ENCODE measurements around the gene SNRPD1. TPM values are rescaled to one million over a fixed set of nuclear protein-coding genes. Genes with fewer than 3 reads are reported as not detected.

SNRPD1 gene
- total and polyA plus RNA-seq, 2 of the 8 experiments (the other 6 are each of a cell fraction or from before 2014, with no cell fraction given) = 59.6 to 180 TPM

DNA sequence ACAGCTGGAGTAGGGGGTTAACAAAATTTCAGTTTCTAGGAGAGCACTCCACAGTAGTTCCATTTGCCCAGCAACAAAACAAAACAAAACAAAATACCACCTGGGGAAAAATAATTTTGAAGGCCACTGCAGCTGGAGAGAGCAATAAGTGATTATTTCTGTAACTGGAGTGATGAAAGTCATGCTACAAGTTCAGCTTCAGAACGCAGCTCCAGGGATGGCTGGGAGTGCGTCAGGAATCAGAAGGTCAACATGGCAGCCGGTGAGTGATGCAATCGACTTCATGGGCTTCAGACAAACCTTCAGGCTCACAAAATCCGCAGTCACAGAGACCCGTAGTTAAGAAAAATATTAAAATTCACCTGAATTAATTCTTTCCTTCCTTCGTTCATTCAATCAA lies 51.5 kb downstream of the SNRPD1 start:
- no peak overlapping the region for H2BK5ac ChIP-seq (ENCODE audit: low read depth, low read length)
- 92 to 100% methylated on average over 1 to 7 of the region's 7 CpGs for WGBS, 2 experiments (ENCODE audit: extremely low coverage in 1 of 2, insufficient coverage in 1 of 2, insufficient read length in 1 of 2, insufficient replicate concordance in 2 of 2, low coverage in 1 of 2, low lambda C conversion rate in 2 of 2, missing lambda C conversion rate in 1 of 2)
- H3K23ac ChIP-seq (ENCODE audit: insufficient read length) = no peak overlapping the region
- H3K79me2 ChIP-seq (ENCODE audit: control insufficient read depth in 1 of 2, insufficient read depth in 2 of 2, low read length in 2 of 2) = no peaks in the 10 kb centered on the region
- H3K79me1 ChIP-seq (ENCODE audit: low read depth, low read length) = no peaks in the 10 kb centered on the region
- CTCF ChIA-PET (ENCODE audit: partially characterized antibody) = interaction anchor here (0.9 to 1.5 kb wide), 2 partner anchors 12 to 51 kb away, joined by 3 to 4 read pairs; partner anchors contain the start of gene SNRPD1
- no peak overlapping the region for H3K9ac ChIP-seq (replicated peaks in 1 of 4; ENCODE audit: extremely low read depth in 1 of 4, low read depth in 3 of 4, low read length in 3 of 4)
- H3K14ac ChIP-seq (ENCODE audit: insufficient read length) = no peak overlapping the region
- 0 out of 8 replicates have a peak, but pooled peaks cover 0 to 3% (median 0%) of the 10 kb centered on the region in 4 experiments for H3K36me3 ChIP-seq (ENCODE audit: control insufficient read depth in 2 of 4, insufficient read depth in 4 of 4, low read length in 3 of 4)
- no peak overlapping the region for H2BK12ac ChIP-seq (ENCODE audit: low read depth, low read length)
- H3K27me3 ChIP-seq (replicated peaks in 1 of 4; ENCODE audit: control insufficient read depth in 3 of 4, extremely low read depth in 1 of 4, insufficient read depth in 3 of 4, low read length in 3 of 4) = no peaks in the 10 kb centered on the region
- H4K5ac ChIP-seq (ENCODE audit: insufficient read length, low read depth, low read length) = no peak overlapping the region
- no peak overlapping the region for H3K4me2 ChIP-seq (ENCODE audit: insufficient read depth in 1 of 2, low read depth in 2 of 2, low read length in 2 of 2)
- no peak overlapping the region for H2BK20ac ChIP-seq (ENCODE audit: low read length)
- TF ChIP-seq POU5F1 (IDR thresholded peaks at IDR 0.05; ENCODE audit: low read depth, low read length) (no peak), KDM4A (IDR thresholded peaks at IDR 0.05; ENCODE audit: low read depth, low read length, severe bottlenecking) (no peak), NRF1 (IDR thresholded peaks at IDR 0.05; ENCODE audit: low read depth, low read length) (no peak), ATF3 (IDR thresholded peaks at IDR 0.05; ENCODE audit: insufficient read depth, low read depth, low read length) (0 out of 2 replicates have a peak, but pooled peaks have one; percentile 17), TAF7 (optimal IDR thresholded peaks at IDR 0.05; ENCODE audit: borderline replicate concordance, low read depth, low read length) (no peak), CEBPB (IDR thresholded peaks at IDR 0.05; ENCODE audit: low read depth, low read length) (peak; percentile 88), CBX8 (IDR thresholded peaks at IDR 0.05; ENCODE audit: borderline replicate concordance, low read depth, low read length) (no peak), KDM5A (IDR thresholded peaks at IDR 0.05; ENCODE audit: low read length) (no peak)
- no peak overlapping the region for H2BK120ac ChIP-seq (replicated peaks; ENCODE audit: low read depth, low read length)
- no peak overlapping the region for H3K56ac ChIP-seq (replicated peaks; ENCODE audit: insufficient read length, low read depth, low read length)
- FAIRE-seq (no peak), DNase-seq (ENCODE audit: low read depth in 1 of 2, low spot score in 2 of 2) (peak in 1 of 2 experiments; percentile 26)
- no peak overlapping the region for H2BK15ac ChIP-seq (ENCODE audit: low read length)
- no peak overlapping the region for H4K91ac ChIP-seq (replicated peaks; ENCODE audit: insufficient read length, low read length)
- no peak overlapping the region for H3K4me3 ChIP-seq (ENCODE audit: extremely low read depth in 1 of 4, insufficient read depth in 2 of 4, low read depth in 3 of 4, low read length in 4 of 4)
- 0 out of 2 replicates have a peak overlapping the region, but pooled peaks have one; percentile 61 for H2AFZ ChIP-seq (ENCODE audit: low read length)
- H3K4me1 ChIP-seq (replicated peaks in 1 of 4; ENCODE audit: control insufficient read depth in 3 of 4, insufficient read depth in 4 of 4, low read length in 3 of 4) = no peaks in the 10 kb centered on the region
- H4K8ac ChIP-seq (ENCODE audit: extremely low read depth, insufficient read depth, low read length) = no peak overlapping the region
- H4K20me1 ChIP-seq (replicated peaks in 1 of 2; ENCODE audit: control insufficient read depth in 1 of 2, insufficient read depth in 2 of 2, low read length in 2 of 2) = no peaks in the 10 kb centered on the region
- no peaks in the 10 kb centered on the region for H3K9me3 ChIP-seq (ENCODE audit: insufficient read depth in 2 of 2, low read depth in 1 of 2, low read length in 1 of 2)
- H3K27ac ChIP-seq (ENCODE audit: low read depth, low read length) = no peak overlapping the region
- H3K18ac ChIP-seq (ENCODE audit: extremely low read depth, low read length) = no peak overlapping the region
- no peaks in the 10 kb centered on the region for H3K23me2 ChIP-seq (ENCODE audit: low read depth, low read length)
- H2AK5ac ChIP-seq (ENCODE audit: low read depth, low read length) = no peak overlapping the region
- POLR2A ChIA-PET (ENCODE audit: partially characterized antibody) = interaction anchor here (1.0 to 1.2 kb wide), 3 partner anchors 14 to 48 kb away, joined by 3 read pairs; no protein-coding TSS in a partner anchor
- H3K4ac ChIP-seq (replicated peaks; ENCODE audit: insufficient read length, low read depth, low read length) = no peak overlapping the region

Measured in H1 (cell line).